NCI-H2107 (cell line): ENCODE measurements around the gene APPBP2.
"Not testable (repeated sequence)": the region's sequence is repeated elsewhere in the genome, so short reads cannot be mapped to it uniquely, and the experiment has no call there.

Source experiments
- DNase-seq: peaks from one replicate; lab custom pipeline; 2025; lab: John Stamatoyannopoulos, UW

The APPBP2 gene

GRCh38 chr17:60534613-60535157, 8.6 kb upstream of the APPBP2 start:
- DNase-seq: no peak

GRCh38 chr17:60534010-60534555, 8.0 kb upstream of the APPBP2 start:
- no peak for DNase-seq

- no peak for DNase-seq
Observed at GRCh38 chr17:60529806-60530205, 3.8 kb upstream of the APPBP2 start.

- no peak for DNase-seq
Observed at GRCh38 chr17:60528828-60529227, 2.8 kb upstream of the APPBP2 start.

GRCh38 chr17:60527701-60528100, 1.7 kb upstream of the APPBP2 start:
- no peak for DNase-seq

- no peak for DNase-seq
Observed at GRCh38 chr17:60526726-60527125, 684 bp upstream of the APPBP2 start.

- DNase-seq: no peak
Observed at GRCh38 chr17:60525328-60525684, 736 bp downstream of the APPBP2 start.

- DNase-seq: no peak
Observed at GRCh38 chr17:60524463-60525327, 1.3 kb downstream of the APPBP2 start.

- no peak for DNase-seq
Observed at GRCh38 chr17:60523822-60524221, 2.2 kb downstream of the APPBP2 start.

- DNase-seq: no peak
Observed at GRCh38 chr17:60522889-60523626, 3.0 kb downstream of the APPBP2 start.

GRCh38 chr17:60519795-60520194, 6.2 kb downstream of the APPBP2 start:
- DNase-seq: no peak

GRCh38 chr17:60515683-60516082, 10.4 kb downstream of the APPBP2 start:
- not testable (repeated sequence) for DNase-seq

GRCh38 chr17:60515199-60515598, 10.8 kb downstream of the APPBP2 start:
- not testable (repeated sequence) for DNase-seq

GRCh38 chr17:60514500-60514899, 11.5 kb downstream of the APPBP2 start:
- DNase-seq: no peak

GRCh38 chr17:60514053-60514452, 12.0 kb downstream of the APPBP2 start:
- DNase-seq: no peak

GRCh38 chr17:60513014-60513413, 13.0 kb downstream of the APPBP2 start:
- no peak for DNase-seq

- no peak for DNase-seq
Observed at GRCh38 chr17:60510723-60511122, 15.3 kb downstream of the APPBP2 start.

- no peak for DNase-seq
Observed at GRCh38 chr17:60510031-60510430, 16.0 kb downstream of the APPBP2 start.

GRCh38 chr17:60508384-60508980, 17.6 kb downstream of the APPBP2 start:
- no peak for DNase-seq

- DNase-seq: no peak
Observed at GRCh38 chr17:60506312-60506711, 19.7 kb downstream of the APPBP2 start.

GRCh38 chr17:60502145-60502544, 23.9 kb downstream of the APPBP2 start:
- DNase-seq: no peak

- DNase-seq: no peak
Observed at GRCh38 chr17:60501589-60501988, 24.5 kb downstream of the APPBP2 start.
